ENCODE data around the gene PZP.

Gene PZP

DNA sequence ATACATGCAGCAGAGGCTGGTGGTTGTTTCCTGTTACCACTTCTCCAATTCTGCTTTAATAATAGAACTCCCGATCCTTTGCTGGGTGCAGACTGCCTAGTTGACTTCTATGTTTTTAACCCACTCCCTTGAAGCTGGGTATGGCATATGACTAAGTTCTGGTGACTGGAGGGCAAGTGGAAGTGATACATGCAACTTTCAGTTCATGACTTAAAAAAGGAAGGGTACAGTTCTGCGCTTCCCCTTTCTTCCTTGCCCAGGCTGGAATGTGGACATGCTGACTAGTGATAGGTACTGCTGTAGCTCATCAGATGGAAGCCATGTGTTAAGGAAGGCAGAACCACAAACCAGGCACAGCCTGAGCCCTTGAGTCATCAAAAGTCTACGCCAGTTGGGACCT is 90.0 kb downstream of the PZP start:
- no peak overlapping the region for H3K4me2 ChIP-seq (ENCODE audit: low read depth, low read length, poor library complexity, severe bottlenecking)

DNA sequence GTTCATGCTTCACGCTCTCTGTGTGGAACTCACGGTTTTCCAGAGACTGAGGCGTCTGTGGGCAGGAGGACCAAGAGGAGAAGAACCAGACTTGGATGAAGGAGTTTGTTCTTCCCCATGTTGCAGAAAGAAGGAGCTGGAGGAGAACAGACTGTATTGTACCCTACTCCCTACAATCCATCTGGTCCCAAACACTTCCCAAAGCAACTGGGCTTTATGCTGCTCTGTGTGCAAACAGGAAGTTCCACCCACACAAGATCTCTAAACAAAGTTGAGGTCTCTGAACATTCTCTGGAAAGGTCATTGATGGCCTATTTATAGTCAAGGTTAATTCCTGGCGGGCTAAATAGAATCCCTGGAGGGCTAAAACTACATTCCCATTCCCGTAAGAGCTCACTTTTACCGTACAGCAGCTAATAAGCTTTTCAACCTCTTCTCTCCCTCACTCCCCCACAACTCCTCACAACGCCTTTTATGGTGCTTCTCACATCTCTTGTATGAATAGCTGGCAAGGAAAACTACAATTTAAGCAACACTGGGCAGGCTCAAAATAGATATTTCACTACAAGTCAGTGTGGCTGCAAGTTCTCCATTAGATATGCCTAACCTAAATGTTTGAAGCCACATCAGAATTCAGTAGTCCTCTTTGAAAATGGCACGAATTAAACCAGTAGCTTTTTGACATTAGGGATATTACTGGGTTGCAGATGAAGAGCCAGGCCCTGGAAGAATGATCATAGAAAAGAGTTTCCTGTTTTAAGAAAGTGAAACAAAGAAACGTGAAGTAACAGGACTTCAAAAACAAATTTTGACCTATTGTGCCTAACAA is 92.2 kb downstream of the PZP start, which contains the start of gene A2M:
Gene A2M (minus strand): TSS at position 189 of the 829 bp plus-strand sequence. CDS start 70 bp downstream, at position 119.
- no peak within 1 kb of the TSS for H3K27ac ChIP-seq (ENCODE audit: low read depth, low read length)
- no peaks in the 10 kb centered on the region for H3K27me3 ChIP-seq (ENCODE audit: low read length)
- no peaks in the 10 kb centered on the region for H4K20me1 ChIP-seq (ENCODE audit: low read depth, low read length)
- H3F3A ChIP-seq (ENCODE audit: insufficient read depth), result no peaks in the 10 kb centered on the region
- H2AFZ ChIP-seq (ENCODE audit: low read depth, low read length, severe bottlenecking), result no peak within 1 kb of the TSS
- no peak within 1 kb of the TSS for H3K4me2 ChIP-seq (ENCODE audit: low read depth, low read length, poor library complexity, severe bottlenecking)
- TF ChIP-seq EZH2phosphoT487 (conservative IDR thresholded peaks at IDR 0.05; ENCODE audit: low read length), result no peak
- TF ChIP-seq, protein P1, sequence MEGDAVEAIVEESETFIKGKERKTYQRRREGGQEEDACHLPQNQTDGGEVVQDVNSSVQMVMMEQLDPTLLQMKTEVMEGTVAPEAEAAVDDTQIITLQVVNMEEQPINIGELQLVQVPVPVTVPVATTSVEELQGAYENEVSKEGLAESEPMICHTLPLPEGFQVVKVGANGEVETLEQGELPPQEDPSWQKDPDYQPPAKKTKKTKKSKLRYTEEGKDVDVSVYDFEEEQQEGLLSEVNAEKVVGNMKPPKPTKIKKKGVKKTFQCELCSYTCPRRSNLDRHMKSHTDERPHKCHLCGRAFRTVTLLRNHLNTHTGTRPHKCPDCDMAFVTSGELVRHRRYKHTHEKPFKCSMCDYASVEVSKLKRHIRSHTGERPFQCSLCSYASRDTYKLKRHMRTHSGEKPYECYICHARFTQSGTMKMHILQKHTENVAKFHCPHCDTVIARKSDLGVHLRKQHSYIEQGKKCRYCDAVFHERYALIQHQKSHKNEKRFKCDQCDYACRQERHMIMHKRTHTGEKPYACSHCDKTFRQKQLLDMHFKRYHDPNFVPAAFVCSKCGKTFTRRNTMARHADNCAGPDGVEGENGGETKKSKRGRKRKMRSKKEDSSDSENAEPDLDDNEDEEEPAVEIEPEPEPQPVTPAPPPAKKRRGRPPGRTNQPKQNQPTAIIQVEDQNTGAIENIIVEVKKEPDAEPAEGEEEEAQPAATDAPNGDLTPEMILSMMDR (IDR thresholded peaks at IDR 0.05; ENCODE audit: insufficient read depth, low read length, poor library complexity, severe bottlenecking), result no peak
- no peak within 1 kb of the TSS for H3K4me3 ChIP-seq (ENCODE audit: insufficient read depth, low read length, poor library complexity, severe bottlenecking)
- H3K36me3 ChIP-seq (ENCODE audit: low read length), result no peaks in the 10 kb centered on the region
- no peaks in the 10 kb centered on the region for H3K9me3 ChIP-seq (ENCODE audit: insufficient read depth, low read length)
- H3K9ac ChIP-seq (ENCODE audit: low read length), result no peak within 1 kb of the TSS
- no peaks in the 10 kb centered on the region for H3K9me2 ChIP-seq (replicated peaks; ENCODE audit: insufficient read depth, low read length)
- H3K79me2 ChIP-seq (ENCODE audit: insufficient read depth, low read length), result no peaks in the 10 kb centered on the region

More for the DNA sequence above, 90.0 kb downstream of the PZP start:
- Histone ChIP-seq H3K9ac (ENCODE audit: low read length) (no peak overlapping the region), H3K9me3 (ENCODE audit: insufficient read depth, low read length) (no peaks in the 10 kb centered on the region), H3K9me2 (replicated peaks; ENCODE audit: insufficient read depth, low read length) (no peaks in the 10 kb centered on the region), H3F3A (ENCODE audit: insufficient read depth) (no peaks in the 10 kb centered on the region), H3K27ac (ENCODE audit: low read depth, low read length) (no peak overlapping the region), H3K79me2 (ENCODE audit: insufficient read depth, low read length) (no peaks in the 10 kb centered on the region), H3K4me3 (ENCODE audit: insufficient read depth, low read length, poor library complexity, severe bottlenecking) (no peak overlapping the region), H3K36me3 (ENCODE audit: low read length) (no peaks in the 10 kb centered on the region), H4K20me1 (ENCODE audit: low read depth, low read length) (no peaks in the 10 kb centered on the region), H3K27me3 (ENCODE audit: low read length) (no peaks in the 10 kb centered on the region), H2AFZ (ENCODE audit: low read depth, low read length, severe bottlenecking) (no peak overlapping the region)
- no peak for TF ChIP-seq EZH2phosphoT487 (conservative IDR thresholded peaks at IDR 0.05; ENCODE audit: low read length)
- TF ChIP-seq, protein P1 (IDR thresholded peaks at IDR 0.05; ENCODE audit: insufficient read depth, low read length, poor library complexity, severe bottlenecking), result no peak

DNA sequence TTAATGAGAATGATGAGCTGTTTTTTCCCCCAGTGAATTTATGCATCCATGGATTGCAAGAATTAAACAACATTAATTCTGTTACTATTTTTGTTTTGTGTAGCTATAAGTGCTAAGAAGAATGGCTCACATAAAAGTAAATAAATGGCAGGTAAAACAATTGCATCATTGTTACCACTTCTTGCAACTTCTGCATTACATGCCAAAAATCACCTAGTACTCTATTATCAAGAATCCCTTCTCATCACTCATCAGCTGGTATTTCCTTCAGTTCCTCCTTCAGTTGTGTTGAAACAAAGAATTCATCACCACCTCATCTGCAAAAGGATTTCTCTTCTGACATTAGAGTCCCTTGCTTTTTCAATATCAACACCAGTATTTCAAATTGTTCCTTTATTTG is 93.2 kb downstream of the PZP start:
- H2AFZ ChIP-seq (ENCODE audit: low read depth, low read length, severe bottlenecking), result no peak overlapping the region

More for the DNA sequence above, 93.2 kb downstream of the PZP start:
- H3K4me3 ChIP-seq (ENCODE audit: insufficient read depth, low read length, poor library complexity, severe bottlenecking), result no peak overlapping the region
- no peak for TF ChIP-seq EZH2phosphoT487 (conservative IDR thresholded peaks at IDR 0.05; ENCODE audit: low read length)
- TF ChIP-seq, protein P1 (IDR thresholded peaks at IDR 0.05; ENCODE audit: insufficient read depth, low read length, poor library complexity, severe bottlenecking), result no peak
- no peak overlapping the region for H3K9ac ChIP-seq (ENCODE audit: low read length)
- H4K20me1 ChIP-seq (ENCODE audit: low read depth, low read length), result no peaks in the 10 kb centered on the region
- H3K79me2 ChIP-seq (ENCODE audit: insufficient read depth, low read length), result no peaks in the 10 kb centered on the region
- no peaks in the 10 kb centered on the region for H3K36me3 ChIP-seq (ENCODE audit: low read length)
- no peaks in the 10 kb centered on the region for H3K27me3 ChIP-seq (ENCODE audit: low read length)
- H3K27ac ChIP-seq (ENCODE audit: low read depth, low read length), result no peak overlapping the region
- no peaks in the 10 kb centered on the region for H3F3A ChIP-seq (ENCODE audit: insufficient read depth)
- no peak overlapping the region for H3K4me2 ChIP-seq (ENCODE audit: low read depth, low read length, poor library complexity, severe bottlenecking)
- H3K9me2 ChIP-seq (replicated peaks; ENCODE audit: insufficient read depth, low read length), result no peaks in the 10 kb centered on the region
- no peaks in the 10 kb centered on the region for H3K9me3 ChIP-seq (ENCODE audit: insufficient read depth, low read length)
